AG04449 (cell line): ENCODE measurements around the gene ICAM1.

Experiments used
- CTCF ChIA-PET: fragments of 350-600 bp; formaldehyde crosslinking; extraction: SDS; loops from one replicate; lab custom pipeline; 2021; ENCODE audit warnings: antibody characterized with exemption; lab: Yijun Ruan, JAX
- POLR2A ChIA-PET: fragments of 400-600, 350-600 bp; formaldehyde crosslinking; extraction: SDS; loops from one replicate; lab custom pipeline; 2020; ENCODE audit warnings: antibody characterized with exemption, inconsistent platforms; lab: Yijun Ruan, JAX
- DNase-seq: peaks from one replicate; pipeline ENCODE4 v3.0.0-alpha.2; 2010; ENCODE audit warnings: low read depth, low spot score
- H3K4me3 ChIP-seq: 2 replicates; pipeline ENCODE4 v1.5.1; 2011; ENCODE audit warnings: low read depth, mild to moderate bottlenecking, control low read depth, low read length
- TF ChIP-seq, protein P1 (sequence below): IDR thresholded peaks from one replicate; pipeline ENCODE4 v1.5.1; 2011; ENCODE audit warnings: mild to moderate bottlenecking, moderate library complexity, low read length, control low read depth, inconsistent platforms; ENCODE audit not compliant: insufficient read depth; ENCODE audit errors: missing control alignments

The ICAM1 gene

DNA sequence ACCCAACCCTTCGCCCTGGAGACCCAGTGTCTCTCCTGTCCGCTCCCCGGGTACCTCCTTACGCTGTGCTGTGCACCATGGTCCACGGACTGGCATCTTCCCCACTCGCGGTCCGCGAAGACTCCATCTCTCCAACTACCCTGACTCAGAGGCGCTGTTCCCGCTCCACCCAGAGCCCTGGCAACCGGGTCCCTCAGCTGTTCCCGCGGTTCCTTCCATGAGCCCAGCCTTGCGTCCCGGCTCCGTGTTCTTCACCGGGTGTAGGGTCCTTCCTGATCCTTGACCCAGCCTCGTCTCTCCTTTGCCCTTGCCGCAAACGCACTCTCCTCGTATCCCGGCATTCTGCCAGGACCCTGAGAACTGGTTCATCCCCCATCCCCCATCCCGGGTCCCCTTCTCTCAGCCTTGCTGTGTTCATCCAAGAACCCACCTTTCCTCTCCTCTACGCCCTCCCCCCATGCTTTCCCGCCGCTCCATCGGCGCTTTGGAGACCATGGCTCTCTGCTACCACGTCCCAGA lies 19.5 kb downstream of the ICAM1 start:
- DNase-seq: no peak
- ChIA-PET CTCF (interaction anchor here (1.2 to 2.4 kb wide), 5 partner anchors 10 to 31 kb away, joined by 3 to 22 read pairs (median 6); partner anchors contain the start of gene ICAM1), POLR2A (interaction anchor here (0.5 to 2.3 kb wide), 8 partner anchors 8 to 197 kb away, joined by 3 to 15 read pairs (median 5); partner anchors contain the start of genes RAVER1 and TYK2)
- TF ChIP-seq, protein P1, sequence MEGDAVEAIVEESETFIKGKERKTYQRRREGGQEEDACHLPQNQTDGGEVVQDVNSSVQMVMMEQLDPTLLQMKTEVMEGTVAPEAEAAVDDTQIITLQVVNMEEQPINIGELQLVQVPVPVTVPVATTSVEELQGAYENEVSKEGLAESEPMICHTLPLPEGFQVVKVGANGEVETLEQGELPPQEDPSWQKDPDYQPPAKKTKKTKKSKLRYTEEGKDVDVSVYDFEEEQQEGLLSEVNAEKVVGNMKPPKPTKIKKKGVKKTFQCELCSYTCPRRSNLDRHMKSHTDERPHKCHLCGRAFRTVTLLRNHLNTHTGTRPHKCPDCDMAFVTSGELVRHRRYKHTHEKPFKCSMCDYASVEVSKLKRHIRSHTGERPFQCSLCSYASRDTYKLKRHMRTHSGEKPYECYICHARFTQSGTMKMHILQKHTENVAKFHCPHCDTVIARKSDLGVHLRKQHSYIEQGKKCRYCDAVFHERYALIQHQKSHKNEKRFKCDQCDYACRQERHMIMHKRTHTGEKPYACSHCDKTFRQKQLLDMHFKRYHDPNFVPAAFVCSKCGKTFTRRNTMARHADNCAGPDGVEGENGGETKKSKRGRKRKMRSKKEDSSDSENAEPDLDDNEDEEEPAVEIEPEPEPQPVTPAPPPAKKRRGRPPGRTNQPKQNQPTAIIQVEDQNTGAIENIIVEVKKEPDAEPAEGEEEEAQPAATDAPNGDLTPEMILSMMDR: no peak
- peak overlapping the region; percentile 60 for H3K4me3 ChIP-seq

DNA sequence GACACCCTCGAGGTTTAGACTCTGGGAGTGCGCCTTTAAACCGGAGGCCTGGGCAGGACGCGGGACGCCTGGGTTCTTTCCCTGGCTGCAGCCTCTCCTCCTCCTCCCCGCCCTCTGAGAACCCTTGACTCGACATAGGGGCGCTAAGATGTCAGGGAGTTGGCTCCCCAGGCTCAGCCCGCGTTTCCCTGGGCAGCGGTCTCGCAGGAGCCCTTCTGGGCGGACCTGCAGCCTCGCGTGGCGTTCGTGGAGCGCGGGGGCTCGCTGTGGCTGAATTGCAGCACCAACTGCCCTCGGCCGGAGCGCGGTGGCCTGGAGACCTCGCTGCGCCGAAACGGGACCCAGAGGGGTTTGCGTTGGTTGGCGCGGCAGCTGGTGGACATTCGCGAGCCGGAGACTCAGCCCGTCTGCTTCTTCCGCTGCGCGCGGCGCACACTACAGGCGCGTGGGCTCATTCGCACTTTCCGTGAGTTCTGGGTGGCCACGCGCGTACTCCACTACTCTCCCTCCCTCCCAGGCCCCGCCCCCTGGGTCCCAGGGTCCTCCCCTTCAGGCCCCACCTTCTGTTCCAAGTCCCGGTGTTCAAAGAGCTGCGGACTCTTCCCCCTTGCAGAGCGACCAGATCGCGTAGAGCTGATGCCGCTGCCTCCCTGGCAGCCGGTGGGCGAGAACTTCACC lies 20.1 kb downstream of the ICAM1 start:
- no peak for DNase-seq
- H3K4me3 ChIP-seq: peak overlapping the region; percentile 60
- TF ChIP-seq, protein P1: no peak
- CTCF ChIA-PET: interaction anchor here (0.7 to 1.7 kb wide), 6 partner anchors 14 to 41 kb away, joined by 3 to 9 read pairs (median 4); no protein-coding TSS in a partner anchor
- POLR2A ChIA-PET: interaction anchor here (0.5 to 2.1 kb wide), 8 partner anchors 14 to 197 kb away, joined by 3 to 10 read pairs (median 4); partner anchors contain the start of genes CDC37, RAVER1 and TYK2

DNA sequence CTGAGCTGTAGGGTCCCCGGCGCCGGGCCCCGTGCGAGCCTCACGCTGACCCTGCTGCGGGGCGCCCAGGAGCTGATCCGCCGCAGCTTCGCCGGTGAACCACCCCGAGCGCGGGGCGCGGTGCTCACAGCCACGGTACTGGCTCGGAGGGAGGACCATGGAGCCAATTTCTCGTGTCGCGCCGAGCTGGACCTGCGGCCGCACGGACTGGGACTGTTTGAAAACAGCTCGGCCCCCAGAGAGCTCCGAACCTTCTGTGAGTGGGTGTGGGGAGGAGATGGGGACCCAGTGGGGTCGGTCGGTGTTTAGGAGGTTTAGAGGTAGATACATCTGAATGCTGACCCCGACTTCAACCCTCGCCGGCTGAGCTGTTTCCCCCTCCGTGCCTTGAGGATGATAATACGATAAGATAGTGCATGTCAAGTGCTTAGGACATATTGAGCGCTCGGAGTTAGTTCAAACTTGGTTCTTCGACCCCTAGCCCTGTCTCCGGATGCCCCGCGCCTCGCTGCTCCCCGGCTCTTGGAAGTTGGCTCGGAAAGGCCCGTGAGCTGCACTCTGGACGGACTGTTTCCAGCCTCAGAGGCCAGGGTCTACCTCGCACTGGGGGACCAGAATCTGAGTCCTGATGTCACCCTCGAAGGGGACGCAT lies 20.8 kb downstream of the ICAM1 start:
- CTCF ChIA-PET: interaction anchor here (0.7 to 1.7 kb wide), 7 partner anchors 14 to 97 kb away, joined by 3 to 9 read pairs (median 5); no protein-coding TSS in a partner anchor
- TF ChIP-seq, protein P1: no peak
- POLR2A ChIA-PET: interaction anchor here (0.5 to 2.1 kb wide), 7 partner anchors 14 to 112 kb away, joined by 3 to 10 read pairs (median 4); partner anchors contain the start of genes CDC37, RAVER1 and TYK2
- peak overlapping the region; percentile 60 for H3K4me3 ChIP-seq
- DNase-seq: no peak

DNA sequence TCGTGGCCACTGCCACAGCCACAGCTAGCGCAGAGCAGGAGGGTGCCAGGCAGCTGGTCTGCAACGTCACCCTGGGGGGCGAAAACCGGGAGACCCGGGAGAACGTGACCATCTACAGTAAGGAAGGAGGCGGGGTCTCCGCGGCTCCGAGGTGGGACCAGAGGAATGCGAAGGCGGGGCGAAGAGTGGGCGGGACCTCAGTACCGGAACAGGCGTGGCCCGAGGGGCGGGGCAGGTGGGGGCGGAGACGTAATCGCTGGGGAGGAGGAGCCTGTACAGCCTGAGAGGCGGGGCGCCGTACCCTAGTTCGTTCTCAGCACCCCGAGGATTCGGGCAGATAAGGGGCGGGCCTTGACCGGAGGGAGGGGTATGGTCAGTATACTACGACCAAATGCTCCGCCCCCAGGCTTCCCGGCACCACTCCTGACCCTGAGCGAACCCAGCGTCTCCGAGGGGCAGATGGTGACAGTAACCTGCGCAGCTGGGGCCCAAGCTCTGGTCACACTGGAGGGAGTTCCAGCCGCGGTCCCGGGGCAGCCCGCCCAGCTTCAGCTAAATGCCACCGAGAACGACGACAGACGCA lies 21.4 kb downstream of the ICAM1 start:
- POLR2A ChIA-PET: interaction anchor here (1.5 to 2.1 kb wide), 3 partner anchors 14 to 42 kb away, joined by 4 to 10 read pairs (median 6); partner anchors contain the start of gene RAVER1
- TF ChIP-seq, protein P1: no peak
- no peak for DNase-seq
- CTCF ChIA-PET: interaction anchor here (1.1 to 1.7 kb wide), 5 partner anchors 13 to 97 kb away, joined by 4 to 9 read pairs (median 6); no protein-coding TSS in a partner anchor
- H3K4me3 ChIP-seq: peak overlapping the region; percentile 60

DNA sequence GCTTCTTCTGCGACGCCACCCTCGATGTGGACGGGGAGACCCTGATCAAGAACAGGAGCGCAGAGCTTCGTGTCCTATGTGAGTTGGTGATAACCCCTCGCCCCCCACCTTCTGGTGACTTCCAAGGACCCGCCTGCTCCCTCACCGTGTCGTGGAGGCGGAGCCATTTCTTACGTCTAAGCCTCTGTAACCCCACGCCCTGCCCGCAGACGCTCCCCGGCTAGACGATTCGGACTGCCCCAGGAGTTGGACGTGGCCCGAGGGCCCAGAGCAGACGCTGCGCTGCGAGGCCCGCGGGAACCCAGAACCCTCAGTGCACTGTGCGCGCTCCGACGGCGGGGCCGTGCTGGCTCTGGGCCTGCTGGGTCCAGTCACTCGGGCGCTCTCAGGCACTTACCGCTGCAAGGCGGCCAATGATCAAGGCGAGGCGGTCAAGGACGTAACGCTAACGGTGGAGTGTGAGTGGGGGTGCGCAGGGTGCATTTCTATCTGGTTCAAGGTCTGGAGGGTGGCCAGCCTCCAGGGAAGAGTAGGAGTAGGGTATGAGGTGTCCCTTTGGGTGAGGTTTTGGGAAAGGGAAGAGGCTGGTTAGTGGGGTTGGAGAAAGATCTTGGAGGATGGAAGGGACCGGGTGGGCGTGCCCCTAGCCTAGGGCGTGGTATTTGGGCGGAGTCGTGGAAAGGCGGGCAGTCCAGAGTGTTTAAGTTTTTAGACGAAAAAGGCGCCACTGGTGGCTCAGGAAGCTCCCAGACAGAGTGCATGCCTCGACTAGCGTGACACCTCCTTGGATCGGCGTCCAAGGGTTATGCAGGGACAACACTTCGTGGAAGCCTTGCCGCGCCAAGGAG lies 22.1 kb downstream of the ICAM1 start:
- no peak for DNase-seq
- ChIA-PET POLR2A (interaction anchor here (1.5 to 2.1 kb wide), 2 partner anchors 13 to 41 kb away, joined by 4 to 10 read pairs; partner anchors contain the start of gene RAVER1), CTCF (interaction anchor here (1.1 to 1.7 kb wide), 5 partner anchors 12 to 96 kb away, joined by 4 to 9 read pairs (median 6); no protein-coding TSS in a partner anchor)
- H3K4me3 ChIP-seq: peak overlapping the region; percentile 60
- TF ChIP-seq, protein P1: no peak
